GM21576 (cell line): ENCODE results near the gene CNTNAP2.
"Not testable (repeated sequence)": the region's sequence is repeated elsewhere in the genome, so short reads cannot be mapped to it uniquely, and the experiment has no call there.

Experiments used
- ATAC-seq: cut with Tn5 transposase; IDR thresholded peaks from one replicate; pipeline ENCODE4 v1.9.1; 2021; ENCODE audit warnings: mild to moderate bottlenecking, moderate library complexity; ENCODE audit not compliant: unreplicated experiment

Gene CNTNAP2

DNA sequence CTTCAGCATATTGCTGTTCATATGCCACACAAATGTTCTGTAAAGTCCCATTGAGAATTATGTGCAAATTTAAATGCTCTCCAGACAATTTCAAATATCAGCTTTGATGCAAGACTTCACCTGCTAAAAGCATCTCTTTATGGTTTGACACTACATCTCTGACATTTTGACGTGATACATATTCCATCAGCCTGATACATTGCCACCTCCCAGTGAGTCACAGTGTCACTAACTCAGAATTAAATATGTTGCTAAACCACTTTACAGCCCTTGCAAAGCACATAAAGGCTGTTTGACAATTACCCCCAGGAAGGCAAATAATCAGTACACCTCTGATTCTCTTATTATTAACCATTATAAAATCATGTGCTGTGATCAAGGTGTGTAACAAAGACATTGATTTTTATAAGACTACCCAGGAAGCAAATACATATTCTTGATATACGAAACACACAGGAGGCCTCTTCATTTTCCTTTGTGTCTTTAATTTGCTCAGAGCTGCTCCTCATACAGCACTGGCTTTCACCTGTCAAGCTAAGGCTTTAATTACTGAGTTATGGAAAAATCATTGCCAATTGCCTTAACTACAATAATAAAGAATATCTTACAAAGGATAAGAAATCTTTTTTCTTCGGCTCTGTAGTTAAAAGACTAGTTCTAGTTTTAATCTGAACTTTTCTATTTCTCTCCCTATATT lies 1926.5 kb downstream of the CNTNAP2 start:
- ATAC-seq = no peak

DNA sequence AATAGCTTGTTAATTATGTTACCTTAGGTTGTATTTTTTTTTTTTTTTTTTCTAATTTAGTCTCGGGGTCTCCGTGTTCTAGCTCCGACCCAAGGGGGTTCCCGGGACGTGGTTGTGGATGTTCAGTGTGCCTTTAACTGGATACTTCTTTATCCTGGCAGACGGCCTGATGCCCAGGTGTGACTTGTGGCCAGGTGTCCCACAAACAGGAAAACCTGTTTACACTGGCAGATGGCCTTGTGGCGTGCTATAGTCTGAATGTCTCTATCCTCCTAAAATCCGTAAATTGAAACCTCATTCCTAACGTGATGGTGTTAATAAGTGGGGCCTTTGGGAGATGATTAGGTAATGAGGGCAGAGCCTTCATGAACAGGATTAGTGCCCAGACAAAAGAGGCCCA lies 1927.6 kb downstream of the CNTNAP2 start:
- no peak for ATAC-seq

DNA sequence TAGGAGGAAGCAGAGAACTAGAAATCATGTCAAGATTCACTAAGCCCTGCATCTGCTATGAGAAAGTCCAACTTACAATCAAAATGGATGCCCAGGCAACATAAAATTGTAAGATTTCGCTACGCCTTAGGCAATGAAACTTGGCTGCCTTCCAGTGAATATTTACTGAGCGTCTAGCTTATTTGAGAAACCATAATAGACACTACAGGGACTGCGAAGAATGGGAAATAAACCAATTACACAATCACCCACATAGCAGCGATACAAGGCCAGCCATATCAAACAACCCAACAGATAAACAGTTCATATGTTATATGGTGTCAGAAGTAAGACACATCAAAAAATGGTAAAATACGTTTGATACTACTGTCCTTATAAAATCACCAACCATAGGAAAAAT lies 1928.9 kb downstream of the CNTNAP2 start:
- no peak for ATAC-seq

DNA sequence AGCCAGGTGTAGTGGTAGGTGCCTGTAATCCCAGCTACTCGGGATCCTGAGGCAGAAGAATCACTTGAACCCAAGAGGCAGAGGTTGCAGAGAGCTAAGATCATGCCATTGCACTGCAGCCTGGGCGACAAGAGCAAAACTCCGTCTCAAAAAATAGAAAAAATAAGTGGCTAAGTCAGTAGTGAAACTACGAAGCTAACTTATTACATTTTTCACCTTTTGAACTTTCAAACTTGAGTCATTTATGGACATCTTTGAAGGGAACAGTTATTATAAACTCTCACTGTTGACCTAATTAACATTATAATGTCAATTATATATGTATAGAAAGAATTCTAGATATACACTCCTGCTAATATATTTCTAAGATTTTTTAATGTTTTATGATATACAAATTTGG lies 1932.5 kb downstream of the CNTNAP2 start:
- ATAC-seq = no peak

DNA sequence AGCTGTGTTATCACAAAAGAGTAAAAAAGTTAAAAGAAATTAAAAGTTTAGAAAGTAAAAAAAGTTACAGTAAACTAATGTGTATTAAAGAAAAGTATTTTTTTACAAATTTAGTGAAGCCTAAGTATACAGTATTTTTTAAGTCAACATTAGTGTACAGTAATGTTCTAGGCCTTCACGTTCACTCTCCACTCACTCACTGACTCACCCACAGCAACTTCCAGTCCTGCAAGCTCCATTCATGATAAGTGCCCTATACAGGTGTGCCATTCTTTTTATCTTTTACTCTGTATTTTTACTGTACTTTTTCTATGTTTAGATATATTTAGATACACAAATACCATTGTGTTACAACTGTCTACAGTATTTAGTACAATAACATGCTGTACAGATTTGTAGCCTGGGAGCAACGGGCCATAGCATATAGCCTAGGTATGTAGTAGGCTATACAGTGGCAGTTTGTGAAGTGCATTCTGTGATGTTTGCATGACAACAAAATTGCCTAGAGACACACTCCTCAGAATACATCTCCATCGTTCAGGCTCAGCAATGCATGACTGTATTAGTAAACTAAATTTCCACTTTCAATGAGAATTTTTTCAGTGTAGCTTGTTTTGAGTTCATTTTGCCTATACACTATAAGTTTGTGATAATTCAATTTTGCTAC lies 1934.0 kb downstream of the CNTNAP2 start:
- ATAC-seq = no peak

DNA sequence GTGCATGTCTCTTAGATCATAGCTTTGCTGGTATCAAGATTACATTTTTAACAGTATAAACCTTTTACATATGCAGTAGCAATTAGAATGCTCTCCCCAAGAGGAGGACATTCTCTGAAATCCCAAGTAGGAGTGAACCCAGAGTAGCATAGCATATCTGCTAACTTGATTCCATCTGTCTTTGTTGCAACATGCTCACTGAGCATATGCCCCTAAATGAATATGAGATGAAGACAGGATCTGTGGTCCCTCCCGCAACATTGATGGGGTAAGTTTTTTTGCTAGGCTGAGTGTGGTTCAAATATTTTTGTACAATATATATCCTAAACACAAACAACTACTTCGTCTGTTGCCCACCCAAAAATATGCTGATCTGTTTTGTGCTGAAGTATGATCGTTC lies 1939.8 kb downstream of the CNTNAP2 start:
- no peak for ATAC-seq

DNA sequence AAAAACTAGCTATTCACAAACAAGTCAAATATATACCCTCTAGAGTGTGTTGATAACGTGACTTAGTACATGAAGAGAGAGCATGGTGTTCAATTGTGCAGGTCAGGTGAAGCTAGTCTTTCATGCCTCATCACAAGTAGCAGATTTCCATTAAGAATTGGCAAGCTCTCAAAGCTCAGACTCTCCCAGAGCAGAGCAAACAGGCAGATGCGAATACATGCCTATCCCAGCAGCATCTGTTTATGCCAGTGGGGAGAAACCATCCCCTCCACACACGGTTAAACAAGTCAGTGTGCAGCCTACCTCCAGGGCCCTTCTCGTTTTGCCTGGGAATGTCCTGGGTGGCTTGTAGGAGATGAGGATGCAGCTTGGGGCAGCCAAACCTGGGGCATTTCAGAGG lies 1941.5 kb downstream of the CNTNAP2 start:
- no peak for ATAC-seq

DNA sequence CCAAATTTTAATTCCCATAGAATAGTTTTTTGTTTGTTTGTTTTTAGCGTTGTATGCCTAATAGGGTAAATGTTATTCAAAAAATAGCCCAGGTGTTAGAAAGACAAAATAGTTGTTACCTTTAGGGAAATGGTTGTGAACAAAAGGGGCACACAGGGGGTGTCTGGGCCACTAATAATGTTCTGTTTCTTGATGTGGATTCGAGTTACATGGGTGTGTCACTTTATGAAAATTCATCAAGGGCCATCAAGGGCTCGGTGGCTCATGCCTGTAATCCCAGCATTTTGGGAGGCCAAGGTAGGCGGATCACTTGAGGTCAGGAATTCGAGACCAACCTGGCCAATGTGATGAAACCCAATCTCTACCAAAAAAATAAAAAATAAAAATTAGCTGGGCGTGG lies 1942.2 kb downstream of the CNTNAP2 start:
- no peak for ATAC-seq

DNA sequence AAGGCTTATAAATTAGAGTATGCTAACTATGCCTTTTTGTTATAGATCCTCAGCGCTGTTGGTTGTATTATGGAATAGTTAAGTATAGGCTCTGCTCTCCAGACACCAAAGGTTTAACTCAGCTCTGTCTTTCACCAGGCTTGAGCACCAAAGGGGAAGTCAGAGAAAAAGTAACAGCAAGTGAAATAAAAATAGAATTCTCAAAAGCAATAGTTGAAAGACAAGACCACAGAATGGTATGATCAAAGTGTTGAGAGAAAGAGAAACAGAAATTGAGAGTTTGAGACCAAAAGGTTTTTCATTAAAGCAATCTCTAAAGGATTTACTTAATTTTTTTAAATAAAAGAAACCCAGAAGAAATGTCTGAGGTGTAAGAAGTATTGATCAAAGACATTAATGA lies 1944.1 kb downstream of the CNTNAP2 start:
- ATAC-seq = peak; percentile 93

DNA sequence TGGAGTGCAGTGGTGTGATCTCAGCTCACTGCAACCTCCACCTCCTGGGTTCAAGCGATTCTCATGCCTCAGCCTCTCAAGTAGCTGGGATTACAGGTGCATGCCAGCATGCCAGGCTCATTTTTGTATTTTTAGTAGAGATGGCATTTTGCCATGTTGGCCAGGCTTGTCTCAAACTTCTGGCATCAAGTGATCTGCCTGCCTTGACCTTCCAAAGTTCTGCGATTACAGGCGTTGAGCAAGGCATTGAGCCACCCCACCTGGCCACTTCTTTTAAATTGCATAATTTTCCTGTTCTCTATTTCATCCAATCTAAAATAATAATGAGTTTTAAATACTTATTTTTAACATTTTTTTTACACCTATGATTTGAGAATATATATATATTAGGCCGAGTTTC lies 1961.5 kb downstream of the CNTNAP2 start:
- not testable (repeated sequence) for ATAC-seq

DNA sequence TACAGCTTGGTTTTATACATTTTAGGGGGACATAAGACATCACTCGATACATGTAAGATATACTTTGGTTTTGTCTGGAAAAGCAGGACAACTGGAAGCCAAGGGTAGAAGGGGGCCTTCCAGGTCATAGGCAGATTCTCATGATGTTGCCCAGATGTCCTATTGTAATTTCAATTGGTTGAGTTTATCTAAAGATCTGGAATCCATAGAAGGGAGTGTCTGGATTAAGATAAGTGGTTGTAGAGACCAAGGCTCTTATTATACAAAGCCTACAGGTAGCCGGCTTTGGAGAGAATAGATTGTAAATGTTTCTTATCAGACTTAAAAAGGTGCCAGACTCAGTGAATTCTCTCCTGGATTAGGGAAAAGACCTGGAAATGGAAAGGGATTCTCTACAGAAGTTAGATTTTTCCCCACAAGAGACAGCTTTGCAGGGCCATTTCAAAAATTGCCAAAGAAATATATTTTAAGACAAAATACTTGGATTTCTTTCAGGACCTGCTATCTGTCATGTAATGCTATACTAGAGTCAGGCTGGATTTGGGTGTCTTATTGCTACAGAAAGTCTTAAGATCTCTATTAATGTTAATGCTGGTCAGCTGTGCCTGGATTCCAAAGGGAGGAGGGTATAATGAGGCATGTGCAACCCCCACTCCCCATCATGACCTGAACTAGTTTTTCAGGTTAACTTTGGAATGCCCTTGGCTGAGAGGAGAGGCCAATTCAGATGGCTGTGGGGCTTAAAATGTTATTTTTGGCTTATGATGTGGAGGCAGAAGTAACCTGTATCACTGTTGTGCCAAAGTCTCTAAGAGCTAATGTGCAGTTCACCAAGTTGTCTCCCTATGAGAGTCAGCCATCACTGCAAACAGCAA lies 1962.8 kb downstream of the CNTNAP2 start:
- ATAC-seq = no peak

DNA sequence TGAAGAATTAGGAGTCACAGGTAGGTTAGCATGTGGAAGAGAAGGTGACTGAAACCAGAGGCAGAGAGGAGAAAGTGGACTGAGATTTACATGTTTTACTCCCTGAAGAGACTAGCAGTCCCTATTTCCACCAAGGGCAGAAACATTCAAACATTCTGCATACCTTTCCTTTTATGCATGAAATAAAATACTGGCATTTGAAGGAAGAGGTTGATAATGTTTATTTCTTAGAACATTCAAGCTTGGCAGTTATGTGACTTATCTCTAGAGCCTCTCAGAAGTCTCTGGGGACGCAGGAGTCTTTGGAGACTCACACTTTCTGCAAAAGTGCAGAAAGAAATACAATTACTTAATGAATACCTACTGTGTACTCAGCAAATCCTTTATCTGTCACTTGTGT lies 1966.8 kb downstream of the CNTNAP2 start:
- ATAC-seq = no peak

DNA sequence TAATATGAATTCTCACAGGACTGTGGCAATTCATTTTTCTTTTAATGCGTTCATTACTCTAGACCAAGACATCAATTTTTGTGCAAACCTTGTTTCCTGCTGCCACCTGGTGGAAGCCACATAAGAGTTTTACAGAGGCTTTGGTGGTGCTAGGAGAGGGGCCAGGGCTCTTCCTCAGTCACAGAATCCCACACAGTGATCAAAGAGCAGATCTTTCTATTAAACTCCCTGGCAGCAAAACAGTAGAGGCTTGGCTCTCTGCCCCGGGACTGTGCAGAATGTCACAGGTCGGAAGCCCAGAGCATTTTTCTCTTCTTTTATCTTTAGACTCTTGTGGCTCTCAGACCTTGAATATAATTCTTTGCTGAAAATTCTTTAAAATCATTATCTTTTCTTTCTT lies 1967.5 kb downstream of the CNTNAP2 start:
- ATAC-seq = no peak

DNA sequence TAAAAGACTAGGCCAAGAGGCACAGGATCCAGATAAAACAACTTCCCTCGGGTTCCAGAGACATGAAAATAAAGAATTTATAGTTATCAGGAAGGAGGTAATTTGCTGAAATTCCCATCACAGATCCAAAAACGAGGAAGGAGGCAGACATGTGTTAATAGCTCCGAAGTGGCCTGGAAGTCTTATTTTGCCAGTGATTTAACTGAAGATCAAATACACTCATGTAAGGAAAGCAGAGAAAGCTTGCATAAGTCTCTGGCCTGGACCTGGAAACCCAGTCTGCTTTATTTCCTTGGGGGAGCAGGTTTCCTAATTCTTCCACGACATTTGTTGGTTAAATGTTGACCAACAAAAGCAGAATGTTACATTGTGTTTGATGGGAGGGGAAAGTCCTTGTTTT lies 1975.3 kb downstream of the CNTNAP2 start:
- no peak for ATAC-seq

DNA sequence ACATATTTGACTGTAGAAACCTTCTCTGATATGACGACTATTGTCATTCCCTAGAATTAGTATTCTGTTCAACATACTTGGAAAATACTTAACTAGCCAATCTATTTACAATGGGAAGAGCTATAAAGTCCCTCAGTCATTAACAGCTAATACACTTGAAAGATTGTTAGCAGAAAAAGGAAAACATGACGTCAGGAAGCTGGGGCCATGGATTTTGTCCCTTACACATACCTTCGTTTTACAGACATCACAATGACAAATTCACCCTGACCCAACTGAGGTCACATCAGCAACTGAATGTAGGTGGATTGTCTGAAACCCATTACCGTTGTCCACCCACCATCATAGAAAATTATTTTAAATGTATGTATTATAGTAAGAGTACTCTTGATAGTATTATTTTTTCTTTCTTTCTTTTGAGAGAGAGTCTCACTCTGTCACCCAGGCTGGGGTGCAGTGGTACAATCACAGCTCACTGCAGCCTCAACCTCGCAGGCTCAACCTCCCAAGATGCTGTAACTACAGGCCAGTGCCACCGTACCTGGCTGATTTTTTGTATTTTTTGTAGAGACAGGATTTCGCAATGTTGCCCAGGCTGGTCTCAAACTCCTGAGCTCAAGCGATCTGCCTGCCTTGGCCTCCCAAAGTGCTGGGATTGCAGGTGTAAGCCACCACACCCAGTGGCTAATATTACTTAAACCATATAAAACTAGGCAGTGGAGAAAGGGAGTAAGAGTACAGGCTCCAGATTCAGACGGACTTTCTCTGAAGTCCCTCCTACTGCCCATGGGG lies 1977.0 kb downstream of the CNTNAP2 start:
- ATAC-seq = no peak

DNA sequence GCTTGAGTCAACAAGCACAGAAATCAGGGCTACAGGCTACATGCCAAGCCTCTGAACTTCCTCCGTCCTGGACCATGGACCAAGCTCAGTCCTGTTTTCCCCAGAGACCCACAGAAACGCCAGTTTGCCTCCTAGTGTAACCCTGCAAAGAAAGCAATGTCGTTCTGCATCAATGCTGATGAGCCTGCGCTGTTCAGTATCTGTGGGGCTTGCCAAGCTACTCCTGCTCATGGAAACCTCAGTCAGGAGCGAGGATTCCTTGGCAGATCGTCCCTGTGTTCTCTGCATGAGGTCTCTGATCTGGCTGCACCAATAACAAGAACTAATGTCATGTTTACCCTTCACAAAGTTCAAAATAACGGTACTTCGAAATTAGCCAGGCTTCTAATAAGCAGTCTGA lies 1978.5 kb downstream of the CNTNAP2 start:
- ATAC-seq = no peak

DNA sequence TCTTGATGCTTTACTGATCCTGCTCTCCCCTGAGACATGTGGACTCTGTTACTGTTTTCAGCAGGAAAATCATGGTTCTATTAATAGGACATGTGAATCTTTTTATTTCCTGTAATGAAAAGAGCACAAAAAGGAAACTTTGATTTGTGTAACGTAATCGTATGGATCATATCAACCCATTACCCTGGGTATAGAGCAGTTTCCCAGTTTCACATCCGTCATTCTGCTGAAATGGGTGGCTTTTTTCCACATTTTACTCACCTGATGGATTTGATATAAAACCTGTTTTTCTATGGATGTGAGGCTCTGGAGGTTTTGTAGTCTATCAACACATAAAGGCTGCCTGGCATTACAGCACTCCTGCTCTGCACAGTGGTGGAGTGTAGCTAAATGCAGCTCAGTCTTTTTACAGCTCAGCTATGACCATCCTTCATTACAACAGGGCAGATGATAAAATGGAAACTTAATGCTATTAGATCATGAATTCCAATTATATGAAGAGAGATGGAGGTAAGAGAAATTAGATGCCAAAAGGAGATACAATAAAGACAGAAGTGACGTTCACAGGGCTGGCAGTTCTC lies 1987.6 kb downstream of the CNTNAP2 start:
- ATAC-seq = no peak

DNA sequence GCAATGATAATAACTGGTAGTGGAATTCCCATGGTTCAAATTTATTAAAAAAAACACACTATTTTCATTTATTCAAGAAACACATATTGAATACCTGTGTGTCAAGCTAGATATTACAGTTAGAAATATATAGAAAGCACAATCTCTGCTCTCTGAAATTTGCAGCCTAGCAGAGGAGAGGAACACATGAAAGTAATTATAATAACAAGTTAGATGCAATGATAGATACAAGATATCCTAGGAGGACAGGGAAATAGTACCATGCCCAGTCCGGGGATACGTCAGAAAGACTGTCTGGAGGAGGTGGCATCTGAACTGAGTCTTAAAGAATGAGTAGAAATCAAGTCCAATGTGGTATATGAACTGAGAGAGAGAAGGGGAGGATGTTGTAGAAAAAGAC lies 1988.3 kb downstream of the CNTNAP2 start:
- ATAC-seq = no peak

DNA sequence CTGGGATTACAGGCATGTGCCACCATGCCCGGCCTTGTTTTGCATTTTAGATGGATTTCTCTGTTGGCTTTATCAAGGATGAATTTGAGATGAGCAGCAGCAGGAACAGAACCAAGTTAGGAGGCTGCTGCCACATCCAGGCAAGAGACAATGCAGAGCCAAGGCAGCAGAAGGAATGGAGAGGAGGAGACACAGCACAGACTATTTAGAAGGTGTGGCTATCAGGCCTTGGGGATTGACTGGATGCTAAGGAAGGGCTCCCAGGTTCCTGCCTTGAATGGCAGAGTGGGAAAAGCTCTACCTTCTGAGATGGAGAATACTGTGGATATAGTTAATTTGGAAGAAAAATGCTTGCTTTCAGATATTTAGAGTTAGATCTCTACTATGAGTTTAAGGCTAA lies 1989.3 kb downstream of the CNTNAP2 start:
- ATAC-seq = no peak

DNA sequence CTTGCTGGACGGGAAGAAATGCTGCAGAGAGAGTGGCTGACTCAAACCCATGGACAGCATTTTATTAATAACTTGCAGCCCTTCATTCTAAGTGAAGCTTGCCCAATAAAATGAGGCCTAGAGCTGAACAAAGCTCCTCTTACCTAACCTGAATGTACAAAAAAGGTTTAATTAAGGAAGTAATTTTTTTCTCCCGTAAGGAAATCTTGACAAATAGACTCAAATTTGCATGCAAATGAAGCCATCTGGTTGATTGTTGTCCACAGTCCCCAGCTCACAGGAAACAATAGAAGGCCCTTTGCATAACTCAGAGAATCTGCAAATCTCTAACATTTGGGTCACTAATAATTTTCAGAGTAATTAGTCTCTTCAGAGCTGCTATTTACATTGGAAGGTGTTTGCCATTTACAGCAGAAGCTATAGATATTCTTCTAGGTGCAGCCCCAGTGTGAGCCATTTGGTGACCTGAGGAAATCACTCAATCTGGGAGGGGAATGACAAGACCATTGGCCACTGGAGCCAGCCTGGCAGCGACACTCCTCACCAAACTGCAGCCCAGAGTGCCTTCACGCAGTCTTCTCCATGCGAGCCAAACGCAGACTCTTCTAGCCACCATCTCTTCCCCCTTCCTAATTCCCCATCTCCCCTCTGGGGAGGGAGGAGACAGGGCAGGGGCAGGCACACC lies 1991.0 kb downstream of the CNTNAP2 start:
- ATAC-seq = no peak
